ENCODE results near the gene PREB. TPM values are rescaled to one million over a fixed set of nuclear protein-coding genes. Genes with fewer than 3 reads are reported as not detected.

The PREB gene
- total RNA-seq, 1 experiment from 2014 or later, result 65.3 TPM

DNA sequence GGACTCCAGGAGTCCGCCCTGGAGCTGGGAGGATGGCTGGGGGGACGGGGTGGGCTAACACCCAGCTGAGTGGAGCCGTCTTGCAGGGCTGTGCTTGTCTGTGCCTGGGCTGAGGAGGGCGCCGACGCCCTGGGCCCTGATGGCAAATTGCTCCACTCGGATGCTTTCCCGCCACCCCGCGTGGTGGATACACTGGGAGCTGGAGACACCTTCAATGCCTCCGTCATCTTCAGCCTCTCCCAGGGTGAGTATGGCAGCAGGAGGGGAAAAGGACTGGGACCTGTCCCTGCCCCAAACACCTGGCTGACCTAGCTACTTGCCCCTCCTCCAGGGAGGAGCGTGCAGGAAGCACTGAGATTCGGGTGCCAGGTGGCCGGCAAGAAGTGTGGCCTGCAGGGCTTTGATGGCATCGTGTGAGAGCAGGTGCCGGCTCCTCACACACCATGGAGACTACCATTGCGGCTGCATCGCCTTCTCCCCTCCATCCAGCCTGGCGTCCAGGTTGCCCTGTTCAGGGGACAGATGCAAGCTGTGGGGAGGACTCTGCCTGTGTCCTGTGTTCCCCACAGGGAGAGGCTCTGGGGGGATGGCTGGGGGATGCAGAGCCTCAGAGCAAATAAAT is 35.0 kb downstream of the PREB start:
- no peaks in the 10 kb centered on the region for H3K36me3 Mint-ChIP-seq (ENCODE audit: insufficient read depth, unreplicated experiment)
- intact Hi-C loops (cut with micrococcal nuclease; ENCODE audit: unreplicated experiment), result loop anchor here (2.0 to 10.0 kb wide), 3 partner anchors 35 to 185 kb away; partner anchors contain the start of genes ATRAID, PREB, SLC5A6 and TRIM54
- CTCF ChIA-PET, result interaction anchor here (0.7 to 5.6 kb wide), 5 partner anchors 12 to 203 kb away, joined by 3 to 43 read pairs (median 4); no protein-coding TSS in a partner anchor
- Histone ChIP-seq H3K27me3 (replicated peaks; ENCODE audit: control insufficient read depth, insufficient read depth, low read length) (no peaks in the 10 kb centered on the region), H3K36me3 (ENCODE audit: control insufficient read depth, insufficient read depth, low read length) (no peaks in the 10 kb centered on the region), H3K9me3 (no peaks in the 10 kb centered on the region), H3K4me1 (peaks cover 7% of the 10 kb centered on the region), H3K4me3 (ENCODE audit: low read depth, low read length) (no peak overlapping the region)
- H3K4me3 Mint-ChIP-seq (ENCODE audit: unreplicated experiment), result no peak overlapping the region
- peaks cover under 1% of the 10 kb centered on the region for H3K4me1 Mint-ChIP-seq (ENCODE audit: low read depth, unreplicated experiment)
- POLR2A ChIA-PET, result interaction anchor here (0.5 kb wide), 1 partner anchor 95 kb away, joined by 3 read pairs; no protein-coding TSS in a partner anchor
- no peak for TF ChIP-seq CTCF (IDR thresholded peaks at IDR 0.05; ENCODE audit: insufficient read depth in 1 of 2, low read depth in 1 of 2, low read length in 1 of 2, severe bottlenecking in 1 of 2, unreplicated experiment in 1 of 2)
- H3K27me3 Mint-ChIP-seq (ENCODE audit: insufficient read depth, unreplicated experiment), result no peaks in the 10 kb centered on the region
- no peak for DNase-seq
- no peak overlapping the region for H3K27ac Mint-ChIP-seq (ENCODE audit: unreplicated experiment)
- no peaks in the 10 kb centered on the region for H3K9me3 Mint-ChIP-seq (ENCODE audit: unreplicated experiment)
- no TSS peak for BruUV-seq (replicated peaks)

GRCh38 chr2:27097341-27097740 is 37.1 kb downstream of the PREB start:
- Mint-ChIP-seq H3K4me3 (ENCODE audit: unreplicated experiment) (no peak overlapping the region), H3K27ac (ENCODE audit: unreplicated experiment) (no peak overlapping the region), H3K9me3 (ENCODE audit: unreplicated experiment) (no peaks in the 10 kb centered on the region), H3K27me3 (ENCODE audit: insufficient read depth, unreplicated experiment) (no peaks in the 10 kb centered on the region), H3K36me3 (ENCODE audit: insufficient read depth, unreplicated experiment) (no peaks in the 10 kb centered on the region), H3K4me1 (ENCODE audit: low read depth, unreplicated experiment) (peaks cover 11% of the 10 kb centered on the region)
- Histone ChIP-seq H3K36me3 (ENCODE audit: control insufficient read depth, insufficient read depth, low read length) (no peaks in the 10 kb centered on the region), H3K4me1 (peaks cover 28% of the 10 kb centered on the region), H3K4me3 (ENCODE audit: low read depth, low read length) (no peak overlapping the region), H3K9me3 (no peaks in the 10 kb centered on the region), H3K27me3 (replicated peaks; ENCODE audit: control insufficient read depth, insufficient read depth, low read length) (no peaks in the 10 kb centered on the region)
- no peak for DNase-seq
- no peak for TF ChIP-seq CTCF (IDR thresholded peaks at IDR 0.05; ENCODE audit: insufficient read depth in 1 of 2, low read depth in 1 of 2, low read length in 1 of 2, severe bottlenecking in 1 of 2, unreplicated experiment in 1 of 2)
- ChIA-PET CTCF (interaction anchor here (0.6 to 5.6 kb wide), 4 partner anchors 8 to 95 kb away, joined by 3 to 43 read pairs (median 4); partner anchors contain the start of gene KHK), POLR2A (no interaction called here)
- no TSS peak for BruUV-seq (replicated peaks)
- intact Hi-C loops (cut with micrococcal nuclease; ENCODE audit: unreplicated experiment), result loop anchor here (5.0 to 10.0 kb wide), 2 partner anchors 115 to 187 kb away; partner anchors contain the start of genes ATRAID, SLC5A6 and TRIM54

- no TSS peak for BruUV-seq (replicated peaks)
- Histone ChIP-seq H3K4me3 (ENCODE audit: low read depth, low read length) (no peak overlapping the region), H3K36me3 (ENCODE audit: control insufficient read depth, insufficient read depth, low read length) (no peaks in the 10 kb centered on the region), H3K9me3 (no peaks in the 10 kb centered on the region), H3K4me1 (peaks cover 30% of the 10 kb centered on the region), H3K27me3 (replicated peaks; ENCODE audit: control insufficient read depth, insufficient read depth, low read length) (no peaks in the 10 kb centered on the region)
- Mint-ChIP-seq H3K4me1 (ENCODE audit: low read depth, unreplicated experiment) (peaks cover 11% of the 10 kb centered on the region), H3K27me3 (ENCODE audit: insufficient read depth, unreplicated experiment) (no peaks in the 10 kb centered on the region), H3K9me3 (ENCODE audit: unreplicated experiment) (no peaks in the 10 kb centered on the region), H3K27ac (ENCODE audit: unreplicated experiment) (no peak overlapping the region), H3K4me3 (ENCODE audit: unreplicated experiment) (no peak overlapping the region), H3K36me3 (ENCODE audit: insufficient read depth, unreplicated experiment) (no peaks in the 10 kb centered on the region)
- DNase-seq, result no peak
- no peak for TF ChIP-seq CTCF (IDR thresholded peaks at IDR 0.05; ENCODE audit: insufficient read depth in 1 of 2, low read depth in 1 of 2, low read length in 1 of 2, severe bottlenecking in 1 of 2, unreplicated experiment in 1 of 2)
- POLR2A ChIA-PET, result no interaction called here
- CTCF ChIA-PET, result interaction anchor here (0.6 to 5.6 kb wide), 4 partner anchors 8 to 96 kb away, joined by 3 to 43 read pairs (median 4); partner anchors contain the start of gene KHK
- intact Hi-C loops (cut with micrococcal nuclease; ENCODE audit: unreplicated experiment), result loop anchor here (5.0 to 10.0 kb wide), 2 partner anchors 115 to 188 kb away; partner anchors contain the start of genes ATRAID, SLC5A6 and TRIM54
These were observed 37.6 kb downstream of the PREB start for GRCh38 chr2:27096748-27097297.

Measured in Caco-2 (cell line).